Activated CD8-positive, alpha-beta memory T cell treated with anti-CD3 and anti-CD28 coated beads, Interleukin-2, amount 50 U/mL, for 24 hours (primary cell): Measurements from ENCODE around the gene LILRA2.
"Not testable (repeated sequence)": the region's sequence is repeated elsewhere in the genome, so short reads cannot be mapped to it uniquely, and the experiment has no call there.

Experiments
- DNase-seq: peaks from one replicate; pipeline ENCODE4 v3.0.0-alpha.2; 2020; ENCODE audit errors: extremely low read depth

Gene LILRA2

DNA sequence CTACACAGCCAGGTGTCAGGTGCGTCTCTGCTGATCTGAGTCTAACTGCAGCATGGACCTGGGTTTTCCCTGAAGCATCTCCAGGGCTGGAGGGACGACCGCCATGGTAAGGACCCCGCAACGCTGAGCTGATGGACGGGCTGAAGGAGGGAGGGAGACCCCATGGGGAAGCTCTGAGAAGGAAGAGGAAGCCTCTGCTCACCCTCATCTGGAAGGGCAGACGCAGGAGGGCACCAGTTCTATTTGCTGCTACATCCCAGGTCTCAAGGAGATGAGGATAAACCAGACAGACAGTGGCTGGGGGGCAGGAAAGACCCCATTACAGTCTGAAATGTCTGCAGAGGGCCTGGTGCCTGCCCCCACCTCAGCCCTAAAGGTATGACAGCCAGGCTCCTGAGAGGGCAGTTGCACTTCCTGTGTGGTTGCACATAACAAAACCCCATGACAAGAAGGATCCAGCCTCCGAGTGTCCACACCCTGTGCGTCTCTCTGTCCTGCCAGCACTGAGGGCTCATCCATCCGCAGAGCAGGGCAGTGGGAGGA lies at the start of gene LILRA2:
Gene LILRA2 (plus strand): TSS at position 461 of the 543 bp plus-strand sequence. CDS start 89 bp downstream, outside the sequence.
- no peak for DNase-seq

DNA sequence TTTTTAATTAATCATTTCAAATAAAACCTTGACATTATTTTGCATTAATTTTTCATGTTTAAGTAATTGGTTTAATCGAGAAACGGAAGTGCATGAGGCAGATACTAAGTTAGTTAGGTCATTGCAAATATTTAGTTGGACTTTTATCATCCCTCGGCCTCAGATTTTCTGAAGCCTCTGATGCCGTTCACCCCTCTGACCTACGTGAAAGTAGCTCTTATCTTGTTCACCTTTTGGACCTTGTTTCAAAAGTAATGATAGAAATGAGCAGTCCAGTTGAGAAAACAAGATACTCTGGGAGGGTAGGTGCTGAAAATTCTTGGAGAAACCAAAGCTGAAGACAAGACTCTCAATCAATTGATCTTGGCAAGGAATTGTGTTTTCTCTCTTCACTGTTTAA lies 48.0 kb upstream of the LILRA2 start:
- DNase-seq = no peak

DNA sequence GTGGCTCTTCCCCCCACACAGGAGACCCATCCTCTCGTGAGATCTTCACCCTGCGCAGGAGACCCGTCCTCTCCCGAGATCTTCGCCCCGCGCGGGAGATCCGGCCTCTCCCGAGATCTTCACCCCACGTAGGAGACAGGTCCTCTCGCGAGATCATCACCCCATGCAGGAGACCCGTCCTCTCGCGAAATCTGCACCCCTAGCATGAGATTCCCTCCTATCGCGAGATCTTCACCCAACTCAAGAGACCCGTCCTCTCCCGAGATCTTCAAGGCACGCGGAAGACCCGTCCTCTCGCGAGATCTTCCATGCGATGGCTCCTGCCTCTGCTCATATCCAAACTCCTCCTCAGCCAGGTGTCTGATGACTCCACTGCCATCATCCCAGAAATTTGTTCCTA lies 46.6 kb upstream of the LILRA2 start:
- DNase-seq = no peak

DNA sequence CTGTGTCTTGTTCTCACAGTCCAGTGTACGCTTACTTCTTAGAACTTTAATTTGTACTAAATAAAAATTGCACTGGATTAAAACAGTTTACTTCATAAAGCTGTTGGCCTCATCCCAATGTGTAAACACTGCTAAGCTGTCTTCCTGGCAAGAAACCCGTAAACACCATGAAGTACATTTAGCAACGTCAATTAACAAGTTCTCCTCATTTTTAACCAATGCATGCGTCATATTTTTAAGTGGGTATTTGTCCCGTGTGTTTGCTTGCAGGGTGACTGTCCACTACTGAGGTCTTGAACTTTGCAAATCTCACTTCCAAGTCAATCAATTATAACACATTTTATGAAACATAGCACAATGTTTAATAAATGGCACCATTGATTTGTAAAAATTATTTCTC lies 42.7 kb upstream of the LILRA2 start:
- no peak for DNase-seq

DNA sequence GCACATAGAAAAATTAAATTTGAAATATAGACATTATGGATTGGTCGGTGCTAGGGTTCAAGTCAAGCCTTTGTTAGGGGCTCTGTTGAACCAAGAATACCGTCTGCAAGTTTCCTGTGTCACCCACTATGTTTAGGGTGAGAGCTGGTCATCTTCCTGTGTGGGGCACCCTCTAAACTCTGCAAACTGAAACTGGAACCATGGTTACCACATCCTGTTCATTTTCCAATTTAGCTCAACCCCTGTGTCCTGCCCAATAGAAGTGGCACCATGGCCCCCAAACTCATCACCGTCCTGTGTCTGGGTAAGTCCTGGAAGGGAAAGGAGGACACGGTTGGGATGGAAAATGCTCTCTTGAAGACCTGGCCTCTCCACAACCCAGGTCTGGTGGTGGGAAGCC lies 41.1 kb upstream of the LILRA2 start:
- DNase-seq = no peak

DNA sequence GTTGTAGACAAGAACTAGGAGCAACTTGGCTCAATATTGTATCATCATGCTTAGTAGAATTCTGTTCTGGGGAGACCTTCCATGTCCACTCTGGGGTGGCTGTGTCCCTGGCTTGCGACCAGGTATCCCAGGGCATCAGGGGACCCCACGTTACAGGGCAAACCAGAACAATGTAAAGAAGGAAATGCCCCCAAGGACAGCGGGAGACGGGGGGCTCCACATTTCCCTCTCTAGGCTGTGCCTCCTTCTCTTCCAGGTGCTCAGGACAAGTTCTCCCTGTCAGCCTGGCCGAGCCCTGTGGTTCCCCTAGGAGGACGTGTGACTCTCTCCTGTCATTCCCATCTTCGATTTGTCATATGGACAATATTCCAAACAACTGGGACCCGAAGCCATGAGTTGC lies 40.1 kb upstream of the LILRA2 start:
- DNase-seq = no peak

DNA sequence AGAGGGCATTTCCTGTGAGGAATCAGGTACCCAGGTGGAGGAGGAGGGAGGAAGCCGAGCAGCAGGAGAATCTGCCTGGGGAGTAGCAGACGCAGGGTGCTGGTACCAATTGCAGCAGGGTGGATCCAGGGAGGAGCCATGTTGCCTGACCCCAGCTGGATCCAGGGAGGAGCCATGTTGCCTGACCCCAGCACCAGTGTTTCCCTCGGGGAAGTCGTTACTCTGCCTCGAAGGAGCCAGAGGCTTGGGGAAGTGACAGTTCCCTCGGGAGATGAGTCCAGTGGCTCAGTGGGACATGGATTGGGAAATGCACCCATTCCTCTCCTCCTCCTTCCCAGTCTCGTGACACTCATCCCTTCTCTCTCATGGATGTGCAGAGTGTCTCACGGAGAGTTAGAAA lies 39.4 kb upstream of the LILRA2 start:
- DNase-seq = no peak

DNA sequence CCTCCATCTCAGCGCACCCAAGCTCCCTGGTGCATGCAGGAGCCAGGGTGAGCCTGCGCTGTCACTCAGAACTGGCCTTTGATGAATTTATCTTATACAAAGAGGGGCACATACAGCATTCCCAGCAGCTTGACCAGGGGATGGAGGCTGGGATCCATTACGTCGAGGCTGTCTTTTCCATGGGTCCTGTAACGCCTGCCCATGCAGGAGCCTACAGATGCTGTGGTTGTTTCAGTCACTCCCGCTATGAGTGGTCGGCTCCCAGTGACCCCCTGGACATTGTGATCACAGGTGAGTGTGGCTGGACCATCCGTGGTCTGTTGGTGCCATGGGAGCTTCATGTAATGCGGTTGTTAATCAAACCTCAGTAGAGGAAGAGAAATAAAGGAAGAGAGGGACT lies 38.0 kb upstream of the LILRA2 start:
- DNase-seq = no peak

DNA sequence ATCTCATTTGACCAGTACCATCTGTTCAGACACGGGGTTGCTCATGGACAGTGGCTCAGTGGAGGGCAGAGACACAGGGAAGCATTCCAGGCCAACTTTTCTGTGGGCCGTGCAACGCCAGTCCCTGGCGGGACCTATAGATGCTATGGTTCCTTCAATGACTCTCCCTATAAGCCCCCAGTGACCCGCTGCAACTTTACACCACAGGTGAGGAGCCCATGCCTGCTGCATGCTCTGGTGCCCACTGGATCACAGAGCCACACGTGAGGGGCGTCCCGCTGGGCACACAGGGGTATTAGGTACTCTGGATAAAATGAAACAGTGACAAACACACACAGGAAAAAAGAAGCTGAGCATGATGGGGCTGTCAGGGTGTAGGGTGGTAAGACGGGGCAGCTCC lies 36.6 kb upstream of the LILRA2 start:
- DNase-seq = no peak

DNA sequence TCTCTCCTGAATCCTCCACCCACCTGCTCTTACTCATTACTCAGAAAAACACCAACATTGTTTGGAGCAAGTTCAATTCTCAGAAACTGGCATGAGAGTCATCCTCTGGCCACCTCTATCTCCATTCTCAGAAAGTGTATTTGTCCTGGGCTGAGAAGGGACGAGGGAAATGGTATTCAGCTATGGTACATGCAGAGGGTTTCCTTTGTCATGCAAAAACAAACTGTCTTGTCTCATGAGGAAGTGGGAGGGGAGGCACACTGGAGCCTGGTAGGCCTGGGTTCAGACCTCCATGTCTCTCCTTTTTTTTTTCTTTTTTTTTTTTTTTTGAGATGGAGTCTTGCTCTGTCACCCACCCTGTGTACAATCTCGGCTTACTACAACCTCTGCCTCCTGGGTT lies 31.9 kb upstream of the LILRA2 start:
- no peak for DNase-seq

DNA sequence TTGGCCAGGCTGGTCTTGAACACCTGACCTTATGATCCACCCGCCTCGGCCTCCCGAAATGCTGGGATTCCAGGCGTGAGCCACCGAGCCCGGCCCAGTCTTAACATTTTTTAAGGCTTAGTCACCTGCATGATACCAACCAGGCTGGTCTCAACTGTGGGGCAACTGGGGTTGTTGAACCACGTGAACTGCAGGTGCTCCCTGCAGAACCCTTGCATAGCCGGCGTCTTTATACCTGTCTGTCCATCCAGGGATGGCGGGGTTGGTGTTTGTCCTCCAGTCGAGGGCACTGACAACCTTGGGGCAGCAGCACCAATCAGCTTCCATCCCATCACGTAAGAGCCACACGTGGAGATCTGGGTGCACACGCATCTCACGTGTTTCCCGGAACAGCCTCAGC lies 24.8 kb upstream of the LILRA2 start:
- DNase-seq = no peak

DNA sequence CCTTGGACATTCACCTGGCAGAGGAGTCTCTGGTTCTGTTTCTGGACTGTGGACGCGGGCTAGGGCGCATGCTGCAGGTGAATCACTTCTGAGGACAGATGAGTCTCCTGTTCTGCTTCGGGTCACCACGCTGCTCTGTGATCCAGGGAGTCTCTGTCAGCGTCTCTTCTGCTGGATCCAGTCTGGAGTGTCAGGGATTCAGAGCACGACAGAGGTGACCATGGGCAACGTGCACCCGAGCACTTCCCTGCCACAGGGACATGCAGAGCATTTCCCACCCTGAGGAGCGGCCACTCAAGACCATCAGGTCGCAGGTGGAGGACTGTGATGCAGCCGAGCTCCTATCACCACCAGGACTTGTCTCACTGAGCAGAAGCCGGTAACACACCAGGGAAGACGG lies 24.4 kb upstream of the LILRA2 start:
- DNase-seq = no peak

DNA sequence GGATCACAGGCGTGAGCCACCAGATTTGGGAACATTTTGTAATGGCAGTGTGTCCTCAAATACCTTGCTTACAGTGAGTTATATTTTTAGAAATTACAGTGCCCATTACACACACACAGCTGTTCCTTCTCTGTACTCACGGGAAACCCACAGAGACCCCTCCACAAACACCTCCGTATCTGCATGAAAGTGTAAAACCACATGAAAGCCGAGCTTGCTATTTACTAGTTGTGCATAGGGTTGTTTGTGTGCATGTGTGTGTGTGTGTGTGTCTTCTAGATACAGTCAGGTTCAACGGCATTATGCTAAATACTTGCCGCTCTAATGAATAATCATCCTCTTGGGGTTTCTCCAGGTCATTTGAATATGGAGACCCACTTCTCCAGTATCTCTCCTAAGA lies 22.3 kb upstream of the LILRA2 start:
- DNase-seq = no peak

DNA sequence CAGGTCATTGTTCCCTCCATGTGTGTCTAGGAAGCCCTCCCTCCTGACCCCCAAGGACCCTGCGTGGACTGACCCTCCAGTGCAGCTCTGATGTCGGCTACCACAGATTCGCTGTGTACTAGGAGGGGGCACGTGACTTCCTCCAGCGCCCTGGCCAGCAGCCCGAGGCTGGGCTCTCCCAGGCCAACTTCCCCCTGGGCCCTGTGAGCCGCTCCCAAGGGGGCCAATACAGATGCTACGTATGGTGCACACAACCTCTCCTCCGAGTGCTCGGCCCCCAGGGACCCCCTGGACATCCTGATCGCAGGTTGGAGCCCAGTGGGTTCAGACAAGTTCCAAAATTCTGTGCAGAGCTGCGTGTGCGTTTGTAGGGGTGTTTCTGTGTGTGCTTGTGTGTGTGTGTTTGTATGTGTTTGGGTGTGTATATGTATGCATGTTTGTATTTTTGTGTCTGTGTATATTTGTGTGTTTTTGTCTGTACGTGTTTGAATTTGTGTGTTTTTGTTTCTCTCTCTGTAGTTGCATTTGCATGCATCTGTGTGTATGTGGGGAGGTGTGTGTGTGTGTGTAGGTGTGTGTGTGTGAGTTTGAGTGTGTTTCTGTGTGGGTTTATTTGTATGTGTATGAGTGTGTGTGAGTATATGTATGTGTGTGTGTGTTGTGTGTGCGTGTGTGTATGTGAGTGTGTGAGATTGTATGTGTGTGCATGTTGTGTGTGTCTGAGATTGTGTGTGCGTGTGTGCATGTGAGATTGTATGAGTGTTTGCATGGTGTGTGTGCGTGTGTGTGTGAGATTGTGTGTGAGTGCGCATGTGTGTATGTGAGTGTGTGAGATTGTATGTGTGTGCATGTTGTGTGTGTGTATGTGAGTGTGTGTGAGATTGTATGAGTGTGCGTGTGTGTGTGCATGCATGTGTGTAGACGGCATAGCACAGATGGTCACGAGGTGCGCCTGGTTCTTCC lies 21.4 kb upstream of the LILRA2 start:
- DNase-seq = no peak

DNA sequence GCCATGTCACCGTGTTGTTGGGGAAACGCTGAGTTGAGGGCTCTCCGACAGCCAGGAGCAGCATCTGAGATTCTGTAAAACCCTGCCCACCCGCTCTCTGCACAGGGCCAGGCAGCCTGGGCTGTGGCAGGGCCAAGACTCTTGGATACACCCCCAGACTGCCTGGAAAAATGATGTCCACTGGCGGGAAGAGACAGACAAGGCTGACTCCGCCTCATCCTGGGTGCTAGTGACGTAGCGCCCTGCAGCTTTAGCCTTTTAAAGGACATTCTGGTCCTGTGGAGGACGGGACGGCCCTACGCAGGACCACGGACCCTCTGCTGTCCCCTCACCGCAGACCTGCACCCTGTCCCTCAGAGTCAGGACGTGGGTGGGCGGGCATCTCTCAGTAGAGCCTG lies 20.7 kb upstream of the LILRA2 start:
- no peak for DNase-seq

DNA sequence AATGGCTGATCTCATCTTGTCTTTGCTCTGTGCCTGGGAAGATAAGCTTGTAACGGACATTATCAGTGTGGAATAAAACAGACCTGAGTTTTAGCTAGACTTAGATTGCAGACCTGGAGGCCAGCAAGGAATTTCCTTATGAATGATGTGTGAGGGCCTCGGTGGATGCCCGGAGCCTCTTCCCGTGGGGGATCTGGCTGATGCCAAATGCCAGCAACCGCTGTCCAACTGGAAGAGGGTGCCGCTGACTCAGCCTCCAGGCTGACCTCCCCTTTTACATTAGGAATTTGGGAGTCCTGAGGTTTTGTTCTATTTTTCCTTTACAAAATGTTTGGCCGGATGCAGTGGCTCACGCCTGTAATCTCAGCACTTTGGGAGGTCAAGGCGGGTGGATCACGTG lies 19.6 kb upstream of the LILRA2 start:
- DNase-seq = no peak

DNA sequence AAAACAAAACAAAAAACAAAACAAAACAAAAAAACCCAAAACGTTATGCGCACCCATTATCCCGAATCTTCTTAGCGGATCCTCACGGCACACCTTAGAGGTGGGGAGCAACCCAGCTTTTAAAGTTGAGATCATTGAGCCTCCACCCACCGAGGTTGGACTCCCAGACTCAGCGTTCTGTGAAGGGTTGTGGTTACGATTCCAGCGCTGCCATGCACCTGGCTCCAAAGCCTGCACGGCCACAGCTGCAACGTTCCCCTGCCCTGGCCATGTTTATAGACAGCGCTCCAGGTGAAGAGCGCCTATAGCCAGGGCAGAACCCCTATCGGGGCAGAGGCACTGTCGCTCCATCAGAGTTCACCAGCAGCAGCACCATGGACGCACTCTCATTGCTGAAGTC lies 18.7 kb upstream of the LILRA2 start:
- no peak for DNase-seq

DNA sequence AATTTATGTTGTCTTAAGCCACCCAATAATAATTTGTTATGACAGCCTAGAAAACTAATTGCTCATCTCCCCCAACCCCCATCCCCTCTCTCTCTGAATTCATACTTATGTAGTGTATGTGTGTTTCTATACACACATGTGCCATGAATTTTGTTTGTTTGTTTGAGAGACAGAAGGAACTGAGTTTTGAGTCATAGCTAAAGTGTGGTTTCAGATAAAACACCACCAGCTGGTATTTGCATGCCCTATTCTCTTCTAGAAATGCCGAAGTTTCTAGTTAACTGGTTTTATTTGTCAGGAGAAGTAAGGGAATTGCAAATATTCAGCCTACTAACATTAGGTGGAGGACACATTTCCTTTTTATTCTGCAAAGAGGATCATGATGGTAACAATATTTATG lies 17.4 kb upstream of the LILRA2 start:
- no peak for DNase-seq

DNA sequence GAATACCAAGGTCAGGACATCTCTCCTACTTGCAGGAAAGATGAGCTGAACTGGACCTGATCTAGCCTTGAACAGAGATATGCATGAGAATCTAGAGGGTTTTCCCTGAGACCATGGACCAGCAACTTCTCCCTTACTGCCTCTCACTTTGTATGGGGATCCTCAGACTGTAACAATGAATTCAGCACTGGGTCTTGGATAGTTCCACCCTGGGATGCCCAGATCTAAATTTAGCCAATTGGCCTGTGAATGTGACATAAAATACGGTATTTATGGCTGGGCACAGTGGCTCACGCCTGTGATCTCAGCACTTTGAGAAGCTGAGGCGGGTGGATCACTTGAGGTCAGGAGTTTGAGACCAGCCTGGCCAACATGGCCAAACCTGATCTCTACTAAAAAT lies 15.3 kb upstream of the LILRA2 start:
- no peak for DNase-seq

DNA sequence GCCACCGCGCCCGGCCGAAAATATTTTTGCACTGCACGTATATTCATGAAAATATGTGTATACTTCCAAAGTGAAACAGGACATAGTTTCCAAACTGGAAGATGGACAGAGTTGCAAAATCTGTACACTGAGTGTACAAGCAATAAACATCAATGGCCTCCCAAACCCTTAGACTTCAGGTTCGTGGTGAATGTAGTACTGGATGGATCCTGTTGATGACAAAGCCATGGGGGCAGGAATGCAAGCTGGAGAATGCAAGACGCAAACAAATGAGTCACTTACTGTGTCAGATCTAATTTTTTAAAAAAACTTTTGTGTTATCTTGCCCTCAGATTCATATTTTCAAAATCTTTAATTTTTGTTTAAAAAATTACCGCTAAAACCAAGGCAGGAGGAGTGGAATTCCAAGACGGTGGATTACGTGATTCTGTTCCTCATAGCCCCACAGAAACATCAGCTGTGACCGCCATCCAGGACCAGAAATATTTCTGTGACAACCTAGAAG lies 12.7 kb upstream of the LILRA2 start:
- no peak for DNase-seq

DNA sequence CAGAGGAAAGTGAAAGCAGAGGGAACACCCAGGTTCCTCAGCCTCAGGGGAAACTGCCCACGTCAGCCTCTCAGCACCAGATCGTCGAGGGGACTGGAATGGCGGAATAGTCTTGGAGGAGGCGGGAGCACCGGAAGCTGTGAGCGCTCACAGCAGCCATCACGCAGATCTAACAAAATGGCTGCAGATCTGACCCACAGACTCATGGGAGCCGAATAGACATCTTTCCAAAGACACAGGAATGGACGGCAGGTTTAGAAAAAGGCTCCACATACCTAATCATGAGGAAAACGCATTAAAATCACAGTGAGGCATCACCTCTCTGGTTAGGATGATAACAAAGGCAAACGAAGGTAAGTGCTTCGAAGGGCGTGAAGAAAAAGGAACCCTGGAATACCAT lies 11.8 kb upstream of the LILRA2 start:
- DNase-seq = no peak

DNA sequence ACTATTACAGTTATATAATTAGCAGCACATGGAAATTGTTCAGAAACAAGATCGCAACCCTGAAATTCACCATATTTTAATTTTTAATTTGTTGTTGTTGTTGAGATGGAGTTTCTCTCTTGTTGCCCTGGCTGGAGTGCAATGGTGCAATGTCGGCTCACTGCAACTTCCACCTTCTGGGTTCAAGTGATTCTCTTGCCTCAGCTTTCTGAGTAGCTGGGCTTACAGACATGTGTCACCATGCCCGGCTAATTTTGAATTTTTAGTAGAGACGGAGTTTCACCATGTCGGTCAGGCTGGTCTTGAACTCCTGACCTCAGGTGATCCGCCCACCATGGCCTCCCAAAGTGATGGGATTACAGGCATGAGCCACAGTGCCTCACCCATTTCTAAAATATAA lies 10.4 kb upstream of the LILRA2 start:
- DNase-seq = not testable (repeated sequence)

DNA sequence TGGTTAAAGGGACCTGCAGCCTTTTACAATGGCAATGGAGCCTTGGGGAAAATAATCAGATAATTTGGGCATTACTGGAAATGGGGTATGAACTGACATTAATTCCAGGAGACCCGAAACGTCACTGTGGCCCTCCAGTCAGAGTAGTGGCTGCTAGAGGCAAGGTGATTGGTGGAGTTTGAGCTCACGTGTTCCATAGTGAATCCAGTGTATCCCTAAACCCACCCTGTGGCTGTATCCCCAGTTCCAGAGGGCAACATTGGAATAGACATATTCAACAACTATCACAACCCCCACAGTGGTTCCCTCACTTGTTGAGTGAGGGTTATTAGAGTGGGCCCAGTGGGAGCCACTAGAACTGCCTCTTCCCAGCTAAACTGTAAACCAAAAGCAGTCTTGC lies 3.3 kb upstream of the LILRA2 start:
- DNase-seq = no peak
